Karpas-422 (cell line): ENCODE results near the gene HSD17B4. TPM values are rescaled to one million over a fixed set of nuclear protein-coding genes. Genes with fewer than 3 reads are reported as not detected.

Experiments
- DNase-seq: peaks from one replicate; pipeline ENCODE4 v3.0.0-alpha.2; 2015
- H2AFZ ChIP-seq: fragments of 200-600 bp; sonication (generic); 2 replicates; pipeline ENCODE4 v1.6.1; 2014; ENCODE audit warnings: antibody characterized with exemption, low read length, mixed read lengths
- H3K27ac ChIP-seq: fragments of 200-600 bp; sonication (generic); 2 replicates; pipeline ENCODE4 v1.5.1; 2014; ENCODE audit warnings: mild to moderate bottlenecking, low read length, moderate library complexity
- H3K27me3 ChIP-seq: fragments of 200-600 bp; sonication (generic); 2 replicates; pipeline ENCODE4 v1.6.1; 2014; ENCODE audit warnings: low read length, mixed read lengths
- H3K36me3 ChIP-seq: fragments of 200-600 bp; sonication (generic); 2 replicates; pipeline ENCODE4 v1.6.1; 2014; ENCODE audit warnings: low read length, mixed read lengths; ENCODE audit not compliant: insufficient read depth
- H3K4me1 ChIP-seq: fragments of 200-600 bp; sonication (generic); 2 replicates; pipeline ENCODE4 v1.6.1; 2014; ENCODE audit warnings: mild to moderate bottlenecking, low read length, mixed read lengths
- H3K4me2 ChIP-seq: fragments of 200-600 bp; sonication (generic); 2 replicates; pipeline ENCODE4 v1.6.1; 2014; ENCODE audit warnings: low read length, low read depth, mild to moderate bottlenecking; ENCODE audit not compliant: poor library complexity, severe bottlenecking
- H3K4me3 ChIP-seq: fragments of 200-600 bp; sonication (generic); 2 replicates; pipeline ENCODE4 v1.5.1; 2014; ENCODE audit warnings: mild to moderate bottlenecking, antibody characterized with exemption, low read length, mixed read lengths
- H3K79me2 ChIP-seq: fragments of 200-600 bp; sonication (generic); 2 replicates; pipeline ENCODE4 v1.6.1; 2014; ENCODE audit warnings: mild to moderate bottlenecking, low read length, mixed read lengths
- H3K9ac ChIP-seq: fragments of 200-600 bp; sonication (generic); 2 replicates; pipeline ENCODE4 v1.6.0; 2014; ENCODE audit warnings: low read length
- H3K9me2 ChIP-seq: fragments of 200-600 bp; sonication (generic), shearing (Covaris generic); replicated peaks from 2 replicates; pipeline ENCODE4 v1.6.0; 2014; ENCODE audit warnings: mild to moderate bottlenecking, low read length, moderate library complexity; ENCODE audit not compliant: insufficient read depth
- H3K9me3 ChIP-seq: fragments of 300-700, 200-600 bp; sonication (generic); 2 replicates; pipeline ENCODE4 v1.6.1; 2014; ENCODE audit warnings: low read length, mixed read lengths
- H4K20me1 ChIP-seq: fragments of 200-600 bp; sonication (generic); 2 replicates; pipeline ENCODE4 v1.6.1; 2014; ENCODE audit warnings: mild to moderate bottlenecking, antibody characterized with exemption, low read length, low read depth; ENCODE audit not compliant: insufficient read depth
- small RNA-seq: library from RNA; depleted of rRNA; stranded (forward); fragments of <200 nt; gene quantifications from one replicate; pipeline ENCODE3, GENCODE V24; 2014
- total RNA-seq: library from RNA; depleted of rRNA; stranded (reverse); fragments of >200 nt; shearing (Covaris generic); gene quantifications from 2 replicates; pipeline ENCODE4 v1.2.3, GENCODE V29; 2014; ENCODE audit warnings: low replicate concordance; rRNA removed

The HSD17B4 gene
- total RNA-seq, 1 experiment from 2014 or later, result 127 TPM

- no peaks in the 10 kb centered on the region for H3K4me1 ChIP-seq
- H3K36me3 ChIP-seq, result no peaks in the 10 kb centered on the region
- H3K9me3 ChIP-seq, result no peaks in the 10 kb centered on the region
- H3K9ac ChIP-seq, result no peak overlapping the region
- H3K27ac ChIP-seq, result no peak overlapping the region
- no peak overlapping the region for H2AFZ ChIP-seq
- H3K4me3 ChIP-seq, result no peak overlapping the region
- no peak overlapping the region for H3K4me2 ChIP-seq
- no peaks in the 10 kb centered on the region for H3K79me2 ChIP-seq
- H3K27me3 ChIP-seq, result no peaks in the 10 kb centered on the region
- H3K9me2 ChIP-seq, result no peaks in the 10 kb centered on the region
- DNase-seq, result no peak
- H4K20me1 ChIP-seq, result no peaks in the 10 kb centered on the region
Observed at GRCh38 chr5:119551819-119552218, 99.5 kb downstream of the HSD17B4 start.

- H3K9me3 ChIP-seq, result no peaks in the 10 kb centered on the region
- H3K27ac ChIP-seq, result no peak overlapping the region
- no peaks in the 10 kb centered on the region for H4K20me1 ChIP-seq
- H3K9ac ChIP-seq, result no peak overlapping the region
- no peaks in the 10 kb centered on the region for H3K4me1 ChIP-seq
- H3K4me3 ChIP-seq, result no peak overlapping the region
- H3K4me2 ChIP-seq, result no peak overlapping the region
- DNase-seq, result no peak
- no peak overlapping the region for H2AFZ ChIP-seq
- H3K9me2 ChIP-seq, result no peaks in the 10 kb centered on the region
- no peaks in the 10 kb centered on the region for H3K27me3 ChIP-seq
- no peaks in the 10 kb centered on the region for H3K36me3 ChIP-seq
- H3K79me2 ChIP-seq, result no peaks in the 10 kb centered on the region
Observed at GRCh38 chr5:119554597-119554996, 102.3 kb downstream of the HSD17B4 start.

DNA sequence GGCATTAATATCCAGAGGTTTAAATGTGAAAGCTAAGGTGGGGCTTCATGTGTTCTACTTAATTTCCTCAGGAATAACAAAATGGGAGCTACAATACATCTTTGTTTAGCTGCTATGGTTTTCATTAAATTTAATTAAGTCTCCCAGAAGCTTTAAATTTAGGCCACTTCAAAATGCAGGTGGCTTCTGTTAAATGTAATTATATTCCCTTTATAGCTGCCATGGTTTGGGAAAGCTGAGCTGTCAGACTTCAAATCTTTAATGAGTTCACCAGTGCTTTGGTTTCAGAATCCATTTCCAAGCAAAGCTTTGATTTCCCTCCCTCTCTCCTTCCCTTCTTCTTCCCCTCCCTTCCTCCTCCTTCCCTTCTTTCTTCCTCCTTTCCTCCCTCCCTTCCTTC, 118.6 kb downstream of the HSD17B4 start:
- no peaks in the 10 kb centered on the region for H3K79me2 ChIP-seq
- H3K4me1 ChIP-seq, result no peaks in the 10 kb centered on the region
- DNase-seq, result no peak
- no peak overlapping the region for H2AFZ ChIP-seq
- no peak overlapping the region for H3K4me2 ChIP-seq
- H3K27me3 ChIP-seq, result no peaks in the 10 kb centered on the region
- no peak overlapping the region for H3K4me3 ChIP-seq
- H4K20me1 ChIP-seq, result no peaks in the 10 kb centered on the region
- H3K27ac ChIP-seq, result no peak overlapping the region
- H3K9ac ChIP-seq, result no peak overlapping the region
- H3K36me3 ChIP-seq, result no peaks in the 10 kb centered on the region
- H3K9me2 ChIP-seq, result no peaks in the 10 kb centered on the region
- no peaks in the 10 kb centered on the region for H3K9me3 ChIP-seq

- no peak overlapping the region for H2AFZ ChIP-seq
- no peaks in the 10 kb centered on the region for H3K9me2 ChIP-seq
- H3K36me3 ChIP-seq, result no peaks in the 10 kb centered on the region
- H3K27me3 ChIP-seq, result no peaks in the 10 kb centered on the region
- H3K4me3 ChIP-seq, result no peak overlapping the region
- peak; percentile 90 for DNase-seq
- H3K4me2 ChIP-seq, result no peak overlapping the region
- H3K9ac ChIP-seq, result no peak overlapping the region
- no peaks in the 10 kb centered on the region for H4K20me1 ChIP-seq
- H3K9me3 ChIP-seq, result no peaks in the 10 kb centered on the region
- no peak overlapping the region for H3K27ac ChIP-seq
- H3K4me1 ChIP-seq, result peaks cover 7% of the 10 kb centered on the region; the same call in 1 of the 2 replicates
- no peaks in the 10 kb centered on the region for H3K79me2 ChIP-seq
Observed at GRCh38 chr5:119578937-119579336, 126.6 kb downstream of the HSD17B4 start.

DNA sequence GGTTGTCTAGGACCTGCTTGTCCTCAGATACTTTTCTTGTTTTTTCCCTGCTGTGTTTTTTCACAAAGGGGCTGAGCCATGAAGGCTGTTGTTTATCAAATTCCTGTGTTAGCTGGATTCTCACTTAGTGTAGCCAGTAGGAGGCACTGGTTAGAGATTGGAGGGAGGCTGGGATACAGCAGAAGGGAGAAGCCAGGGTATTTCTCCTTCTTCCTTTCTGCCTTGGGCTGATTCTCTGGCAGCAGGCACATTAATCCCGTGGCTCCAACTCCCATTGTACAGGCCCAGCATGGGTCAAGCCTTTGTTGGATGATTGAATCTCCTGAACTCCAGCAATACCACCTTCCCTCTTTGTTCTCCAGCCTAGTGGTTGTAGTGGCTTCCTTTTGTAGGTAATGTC, 130.7 kb downstream of the HSD17B4 start:
- DNase-seq, result no peak
- Histone ChIP-seq H3K27ac (no peak overlapping the region), H3K9me2 (no peaks in the 10 kb centered on the region), H3K4me2 (no peak overlapping the region), H2AFZ (no peak overlapping the region), H3K9ac (no peak overlapping the region), H3K4me3 (no peak overlapping the region), H3K9me3 (no peaks in the 10 kb centered on the region), H3K36me3 (no peaks in the 10 kb centered on the region), H3K4me1 (peaks cover 7% of the 10 kb centered on the region; the same call in 1 of the 2 replicates), H4K20me1 (no peaks in the 10 kb centered on the region), H3K79me2 (no peaks in the 10 kb centered on the region), H3K27me3 (no peaks in the 10 kb centered on the region)

DNA sequence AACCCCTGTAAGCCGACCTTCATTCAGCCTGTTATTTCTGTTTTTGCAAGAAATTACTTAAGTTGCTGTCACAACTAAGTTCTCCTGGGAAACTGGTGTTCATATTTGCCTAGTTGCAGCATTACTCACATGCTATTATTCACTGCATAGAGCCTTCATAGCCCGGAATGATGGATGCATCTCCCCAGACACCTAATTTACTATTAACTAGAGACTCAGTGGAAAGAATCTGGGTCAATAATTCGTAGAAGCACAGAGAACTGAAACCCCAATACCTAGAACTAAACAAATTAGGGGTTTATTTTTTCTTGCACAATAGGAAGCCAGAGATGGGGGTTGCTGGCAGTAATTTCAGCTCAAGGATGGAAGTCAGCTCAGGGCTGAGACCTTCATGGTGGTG, 131.4 kb downstream of the HSD17B4 start:
- Histone ChIP-seq H2AFZ (no peak overlapping the region), H3K9ac (no peak overlapping the region), H3K79me2 (no peaks in the 10 kb centered on the region), H3K4me3 (no peak overlapping the region), H3K4me1 (peaks cover 6% of the 10 kb centered on the region; the same call in 1 of the 2 replicates), H4K20me1 (no peaks in the 10 kb centered on the region), H3K9me3 (no peaks in the 10 kb centered on the region), H3K4me2 (no peak overlapping the region), H3K27me3 (no peaks in the 10 kb centered on the region), H3K36me3 (no peaks in the 10 kb centered on the region), H3K27ac (no peak overlapping the region), H3K9me2 (no peaks in the 10 kb centered on the region)
- DNase-seq, result no peak

Small RNA genes within 50 kb of the gene (small RNA-seq; reads per million reads assigned to genes)
- gene RNA5SP190, result 0.47 reads per million, percentile 8 among the genes with 10 or more reads in this experiment

Other genes with a start within 250 kb of the HSD17B4 start
- 34.5 and 58.7 TPM in 2 replicates for gene TNFAIP8, start 96.5 kb upstream of the HSD17B4 start, total RNA-seq
- not detected in 2 replicates for gene FAM170A, start 177.1 kb downstream of the HSD17B4 start, total RNA-seq